ENCODE data around the gene SRSF10. TPM values are rescaled to one million over a fixed set of nuclear protein-coding genes. Genes with fewer than 3 reads are reported as not detected.
"Not testable (repeated sequence)": the region's sequence is repeated elsewhere in the genome, so short reads cannot be mapped to it uniquely, and the experiment has no call there.

The SRSF10 gene
- total and polyA plus RNA-seq, 7 experiments from 2014 or later: 108 to 252 (median 191) TPM

DNA sequence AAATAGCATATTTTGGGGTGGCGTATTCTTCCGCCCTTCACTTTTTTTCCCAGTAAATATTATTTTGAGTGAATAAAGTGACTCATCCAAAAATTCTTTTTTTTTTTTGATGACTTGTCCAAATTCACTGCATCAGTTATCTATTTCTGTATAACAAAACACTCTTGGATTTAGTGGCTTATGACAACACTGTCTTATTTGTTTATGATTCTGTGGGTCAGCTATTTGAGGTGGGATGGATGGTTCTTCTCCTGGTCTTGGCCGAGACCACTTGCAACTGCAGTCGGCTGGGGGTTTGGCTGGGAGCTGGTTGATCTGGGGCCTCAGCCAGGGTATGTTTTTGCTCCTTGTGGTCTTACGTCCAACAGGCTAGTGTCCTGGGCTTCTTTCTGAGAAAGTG is 39.9 kb upstream of the SRSF10 start:
- ATAC-seq: no peak
- Mint-ChIP-seq H3K4me3 (no peak overlapping the region), H3K9me3 (no peaks in the 10 kb centered on the region), H3K36me3 (no peaks in the 10 kb centered on the region), H3K4me1 (no peaks in the 10 kb centered on the region), H3K27ac (no peak overlapping the region), H3K27me3 (peaks cover 0 to 8% (median 0%) of the 10 kb centered on the region in 5 donors)
- intact Hi-C loops (cut with micrococcal nuclease): no loop called here
- H3K4me3 ChIP-seq (ENCODE audit: low read length): no peak overlapping the region
- ChIA-PET CTCF (no interaction called here), POLR2A (no interaction called here)
- no peaks in the 10 kb centered on the region for H3K9me3 ChIP-seq (ENCODE audit: control insufficient read depth in 2 of 3, low read length in 3 of 3)
- H3K4me1 ChIP-seq (ENCODE audit: control insufficient read depth in 2 of 2, insufficient read depth in 2 of 2, low read length in 2 of 2): no peaks in the 10 kb centered on the region
- no peak overlapping the region for H3K27ac ChIP-seq (ENCODE audit: low read depth, low read length)
- no peaks in the 10 kb centered on the region for H3K27me3 ChIP-seq (ENCODE audit: control insufficient read depth in 2 of 2, insufficient read depth in 2 of 2, low read length in 2 of 2)
- DNase-seq: no peak
- H3K36me3 ChIP-seq (ENCODE audit: control insufficient read depth in 2 of 3, insufficient read depth in 3 of 3, low read length in 3 of 3): no peaks in the 10 kb centered on the region

GRCh38 chr1:24018611-24019580 is 38.8 kb upstream of the SRSF10 start:
- DNase-seq: no peak
- Mint-ChIP-seq H3K27me3 (peaks cover 0 to 16% (median 0%) of the 10 kb centered on the region in 5 donors), H3K27ac (no peak overlapping the region), H3K36me3 (no peaks in the 10 kb centered on the region), H3K4me1 (no peaks in the 10 kb centered on the region), H3K9me3 (no peaks in the 10 kb centered on the region), H3K4me3 (no peak overlapping the region)
- ChIA-PET POLR2A (interaction anchor here (0.6 kb wide), 1 partner anchor 783 kb away, joined by 3 read pairs; no protein-coding TSS in a partner anchor), CTCF (interaction anchor here (0.9 kb wide), 1 partner anchor 15 kb away, joined by 3 read pairs; no protein-coding TSS in a partner anchor)
- no peaks in the 10 kb centered on the region for H3K36me3 ChIP-seq (ENCODE audit: control insufficient read depth in 2 of 3, insufficient read depth in 3 of 3, low read length in 3 of 3)
- no peaks in the 10 kb centered on the region for H3K27me3 ChIP-seq (ENCODE audit: control insufficient read depth in 2 of 2, insufficient read depth in 2 of 2, low read length in 2 of 2)
- H3K27ac ChIP-seq (ENCODE audit: low read depth, low read length): no peak overlapping the region
- ATAC-seq: no peak
- intact Hi-C loops (cut with micrococcal nuclease): no loop called here
- H3K4me3 ChIP-seq (ENCODE audit: low read length): no peak overlapping the region
- no peaks in the 10 kb centered on the region for H3K9me3 ChIP-seq (ENCODE audit: control insufficient read depth in 2 of 3, low read length in 3 of 3)
- H3K4me1 ChIP-seq (ENCODE audit: control insufficient read depth in 2 of 2, insufficient read depth in 2 of 2, low read length in 2 of 2): no peaks in the 10 kb centered on the region

- Histone ChIP-seq H3K4me3 (ENCODE audit: low read length) (no peak overlapping the region), H3K27me3 (ENCODE audit: control insufficient read depth in 2 of 2, insufficient read depth in 2 of 2, low read length in 2 of 2) (no peaks in the 10 kb centered on the region), H3K27ac (ENCODE audit: low read depth, low read length) (no peak overlapping the region), H3K9me3 (ENCODE audit: control insufficient read depth in 2 of 3, low read length in 3 of 3) (no peaks in the 10 kb centered on the region), H3K4me1 (ENCODE audit: control insufficient read depth in 2 of 2, insufficient read depth in 2 of 2, low read length in 2 of 2) (no peaks in the 10 kb centered on the region), H3K36me3 (ENCODE audit: control insufficient read depth in 2 of 3, insufficient read depth in 3 of 3, low read length in 3 of 3) (no peaks in the 10 kb centered on the region)
- no peak overlapping the region for H3K4me3 Mint-ChIP-seq
- H3K36me3 Mint-ChIP-seq: no peaks in the 10 kb centered on the region
- CTCF ChIA-PET: interaction anchor here (1.2 kb wide), 1 partner anchor 20 kb away, joined by 3 read pairs; no protein-coding TSS in a partner anchor
- H3K27ac Mint-ChIP-seq: no peak overlapping the region
- peaks cover 0 to 15% (median 0%) of the 10 kb centered on the region in 5 donors for H3K27me3 Mint-ChIP-seq
- ATAC-seq (no peak), DNase-seq (no peak)
- intact Hi-C loops (cut with micrococcal nuclease): no loop called here
- H3K4me1 Mint-ChIP-seq: peaks cover 0 to 1% (median 0%) of the 10 kb centered on the region in 7 donors
- POLR2A ChIA-PET: no interaction called here
- no peaks in the 10 kb centered on the region for H3K9me3 Mint-ChIP-seq
Observed at GRCh38 chr1:24015221-24016210, 35.4 kb upstream of the SRSF10 start.

DNA sequence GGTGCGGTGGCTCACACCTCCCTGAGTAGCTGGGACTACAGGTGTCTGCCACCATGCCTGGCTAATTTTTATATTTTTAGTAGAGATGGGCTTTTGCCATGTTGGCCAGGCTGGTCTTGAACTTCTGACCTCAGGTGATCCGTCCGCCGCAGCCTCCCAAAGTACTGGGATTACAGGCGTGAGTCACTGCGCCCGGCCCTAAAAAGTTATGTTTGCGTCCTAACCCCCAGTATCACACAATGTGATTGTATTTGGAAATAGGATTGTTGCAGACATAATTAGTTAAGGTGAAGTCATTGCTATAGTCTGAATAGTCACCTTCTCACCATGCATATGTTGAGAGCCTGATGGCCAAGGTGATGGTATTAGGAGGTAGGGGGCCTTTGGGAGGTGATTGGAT is 32.8 kb upstream of the SRSF10 start:
- H3K27ac ChIP-seq (ENCODE audit: low read depth, low read length); POLR2A ChIA-PET; H3K36me3 ChIP-seq (ENCODE audit: control insufficient read depth in 2 of 3, insufficient read depth in 3 of 3, low read length in 3 of 3); H3K4me1 ChIP-seq (ENCODE audit: control insufficient read depth in 2 of 2, insufficient read depth in 2 of 2, low read length in 2 of 2); intact Hi-C loops (cut with micrococcal nuclease); ATAC-seq; H3K4me3 ChIP-seq (ENCODE audit: low read length); CTCF ChIA-PET; H3K36me3 Mint-ChIP-seq; H3K4me3 Mint-ChIP-seq; DNase-seq; H3K9me3 ChIP-seq (ENCODE audit: control insufficient read depth in 2 of 3, low read length in 3 of 3); H3K9me3 Mint-ChIP-seq; H3K27ac Mint-ChIP-seq; H3K4me1 Mint-ChIP-seq; H3K27me3 ChIP-seq (ENCODE audit: control insufficient read depth in 2 of 2, insufficient read depth in 2 of 2, low read length in 2 of 2): not testable (repeated sequence)
- peaks cover 0 to 28% (median 7%) of the 10 kb centered on the region in 5 donors for H3K27me3 Mint-ChIP-seq

GRCh38 chr1:24010650-24011049 is 30.5 kb upstream of the SRSF10 start:
- no peak overlapping the region for H3K27ac ChIP-seq (ENCODE audit: low read depth, low read length)
- Mint-ChIP-seq H3K27me3 (peaks cover 5 to 41% (median 7%) of the 10 kb centered on the region in 5 donors), H3K36me3 (no peaks in the 10 kb centered on the region), H3K4me3 (peak overlapping the region in 1 of 10 donors; percentile 54), H3K9me3 (peaks cover 0 to 2% (median 0%) of the 10 kb centered on the region in 11 donors), H3K27ac (peak overlapping the region in 1 of 9 donors; percentile 32), H3K4me1 (peaks cover 0 to 1% (median 0%) of the 10 kb centered on the region in 7 donors)
- no peak overlapping the region for H3K4me3 ChIP-seq (ENCODE audit: low read length)
- no peak for DNase-seq
- ChIA-PET CTCF (no interaction called here), POLR2A (interaction anchor here (0.6 kb wide), 1 partner anchor 29 kb away, joined by 3 read pairs; no protein-coding TSS in a partner anchor)
- H3K36me3 ChIP-seq (ENCODE audit: control insufficient read depth in 2 of 3, insufficient read depth in 3 of 3, low read length in 3 of 3): no peaks in the 10 kb centered on the region
- H3K4me1 ChIP-seq (ENCODE audit: control insufficient read depth in 2 of 2, insufficient read depth in 2 of 2, low read length in 2 of 2): no peaks in the 10 kb centered on the region
- intact Hi-C loops (cut with micrococcal nuclease): no loop called here
- no peaks in the 10 kb centered on the region for H3K27me3 ChIP-seq (ENCODE audit: control insufficient read depth in 2 of 2, insufficient read depth in 2 of 2, low read length in 2 of 2)
- no peaks in the 10 kb centered on the region for H3K9me3 ChIP-seq (ENCODE audit: control insufficient read depth in 2 of 3, low read length in 3 of 3)
- no peak for ATAC-seq

DNA sequence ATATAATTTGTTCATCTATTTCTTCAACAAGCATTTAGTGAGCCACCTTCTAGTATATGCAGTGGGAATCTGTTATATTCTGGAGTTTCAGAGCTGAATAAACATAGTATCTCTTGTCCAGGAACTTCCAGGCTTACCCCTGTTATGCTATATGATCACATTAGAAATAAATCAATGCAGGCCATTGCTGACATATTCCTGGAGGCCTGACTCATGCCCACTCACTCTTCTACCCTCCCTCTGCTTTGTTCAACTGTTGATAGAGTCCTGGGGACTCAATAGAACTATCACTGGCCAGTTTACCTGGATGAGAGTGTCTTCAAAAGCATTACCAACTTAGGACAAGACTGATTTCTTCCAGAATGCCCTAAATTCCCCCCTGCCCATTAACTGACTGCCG is 29.3 kb upstream of the SRSF10 start:
- ATAC-seq: no peak
- POLR2A ChIA-PET: no interaction called here
- no peaks in the 10 kb centered on the region for H3K27me3 ChIP-seq (ENCODE audit: control insufficient read depth in 2 of 2, insufficient read depth in 2 of 2, low read length in 2 of 2)

More for the DNA sequence above, 29.3 kb upstream of the SRSF10 start:
- H3K27ac ChIP-seq (ENCODE audit: low read depth, low read length): no peak overlapping the region
- no peak for DNase-seq
- H3K4me3 ChIP-seq (ENCODE audit: low read length): no peak overlapping the region
- intact Hi-C loops (cut with micrococcal nuclease): no loop called here
- no peaks in the 10 kb centered on the region for H3K36me3 ChIP-seq (ENCODE audit: control insufficient read depth in 2 of 3, insufficient read depth in 3 of 3, low read length in 3 of 3)
- Mint-ChIP-seq H3K4me1 (peaks cover 0 to 1% (median 0%) of the 10 kb centered on the region in 7 donors), H3K36me3 (no peaks in the 10 kb centered on the region), H3K4me3 (no peak overlapping the region), H3K27ac (no peak overlapping the region), H3K27me3 (peaks cover 5 to 44% (median 7%) of the 10 kb centered on the region in 5 donors), H3K9me3 (peaks cover 0 to 2% (median 0%) of the 10 kb centered on the region in 11 donors)
- H3K4me1 ChIP-seq (ENCODE audit: control insufficient read depth in 2 of 2, insufficient read depth in 2 of 2, low read length in 2 of 2): no peaks in the 10 kb centered on the region
- H3K9me3 ChIP-seq (ENCODE audit: control insufficient read depth in 2 of 3, low read length in 3 of 3): no peaks in the 10 kb centered on the region
- CTCF ChIA-PET: no interaction called here

All from naive thymus-derived CD4-positive, alpha-beta T cell (primary cell).